Peyer's patch (tissue), 4 donors: ENCODE measurements around the gene CUEDC2.

ENCODE experiments used
- POLR2A ChIP-seq, 2 donors: fragments of 450-650 bp; IDR thresholded peaks; one replicate each; pipeline ENCODE4 v1.5.1; 2017; ENCODE audit warnings: antibody characterized with exemption in 2 of 2, mild to moderate bottlenecking in 2 of 2, moderate library complexity in 2 of 2
- TF ChIP-seq, protein P1 (sequence below), 6 experiments: fragments of 450-650 bp in 4 of 6; fragments of 200-600 bp in 2 of 6; sonication (generic) in 1 of 6; IDR thresholded peaks; one replicate each; pipeline ENCODE4 v1.5.1; 2017 to 2019; ENCODE audit warnings: antibody characterized with exemption in 6 of 6, mild to moderate bottlenecking in 3 of 6, moderate library complexity in 1 of 6

DNA sequence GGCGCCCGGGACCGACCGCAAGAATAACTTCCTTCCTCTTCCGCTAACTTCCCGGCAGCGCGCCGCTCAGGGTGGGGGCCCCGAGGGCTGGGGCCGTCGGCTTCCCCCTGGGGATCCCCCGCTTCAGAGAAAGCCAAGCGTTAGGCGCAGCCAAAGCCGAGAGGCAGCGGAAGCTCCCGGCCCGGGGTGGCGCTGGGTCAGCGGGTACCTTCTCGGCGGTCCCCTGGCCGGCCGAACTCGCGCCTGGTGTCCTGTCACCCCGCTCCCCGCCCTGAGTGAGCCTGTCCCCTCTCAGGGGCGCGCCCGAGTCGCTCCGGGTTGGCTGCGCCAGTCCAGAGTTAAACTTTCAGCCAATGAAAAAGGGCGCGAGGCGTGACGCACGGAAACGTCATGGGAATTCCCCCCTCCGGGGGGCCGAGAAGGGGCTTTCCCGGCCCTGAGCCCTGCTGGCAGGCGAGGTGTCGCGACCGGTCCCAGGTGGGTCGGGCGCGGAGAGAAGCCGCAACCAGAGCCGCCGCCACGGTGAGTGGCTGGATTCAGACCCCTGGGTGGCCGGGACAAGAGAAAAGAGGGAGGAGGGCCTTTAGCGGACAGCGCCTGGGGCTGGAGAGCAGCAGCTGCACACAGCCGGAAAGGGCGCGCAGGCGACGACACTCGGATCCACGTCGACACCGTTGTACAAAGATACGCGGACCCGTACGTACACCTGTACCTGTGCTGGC lies 38.1 kb downstream of the CUEDC2 start:
- TF ChIP-seq, protein P1, sequence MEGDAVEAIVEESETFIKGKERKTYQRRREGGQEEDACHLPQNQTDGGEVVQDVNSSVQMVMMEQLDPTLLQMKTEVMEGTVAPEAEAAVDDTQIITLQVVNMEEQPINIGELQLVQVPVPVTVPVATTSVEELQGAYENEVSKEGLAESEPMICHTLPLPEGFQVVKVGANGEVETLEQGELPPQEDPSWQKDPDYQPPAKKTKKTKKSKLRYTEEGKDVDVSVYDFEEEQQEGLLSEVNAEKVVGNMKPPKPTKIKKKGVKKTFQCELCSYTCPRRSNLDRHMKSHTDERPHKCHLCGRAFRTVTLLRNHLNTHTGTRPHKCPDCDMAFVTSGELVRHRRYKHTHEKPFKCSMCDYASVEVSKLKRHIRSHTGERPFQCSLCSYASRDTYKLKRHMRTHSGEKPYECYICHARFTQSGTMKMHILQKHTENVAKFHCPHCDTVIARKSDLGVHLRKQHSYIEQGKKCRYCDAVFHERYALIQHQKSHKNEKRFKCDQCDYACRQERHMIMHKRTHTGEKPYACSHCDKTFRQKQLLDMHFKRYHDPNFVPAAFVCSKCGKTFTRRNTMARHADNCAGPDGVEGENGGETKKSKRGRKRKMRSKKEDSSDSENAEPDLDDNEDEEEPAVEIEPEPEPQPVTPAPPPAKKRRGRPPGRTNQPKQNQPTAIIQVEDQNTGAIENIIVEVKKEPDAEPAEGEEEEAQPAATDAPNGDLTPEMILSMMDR (IDR thresholded peaks at IDR 0.05): peak in 5 of 6 experiments; percentile 95 to 98 (median 96)
- TF ChIP-seq POLR2A (IDR thresholded peaks at IDR 0.05): peak; percentile 51 to 85
